ENCODE results near the gene UBE2J2.

- TF ChIP-seq CTCF (IDR thresholded peaks at IDR 0.05) (no peak), POLR2AphosphoS5 (IDR thresholded peaks at IDR 0.05) (no peak), POLR2A (IDR thresholded peaks at IDR 0.05) (no peak), EP300 (IDR thresholded peaks at IDR 0.05) (no peak)
Measured at GRCh38 chr1:1223891-1224290, 49.8 kb downstream of the UBE2J2 start.

Measured in stomach (tissue), 4 donors.